ENCODE data around the gene ABCA10. TPM values are rescaled to one million over a fixed set of nuclear protein-coding genes. Genes with fewer than 3 reads are reported as not detected.
A peak's percentile ranks its signal among the peaks of the same experiment; 100 is the strongest.

Gene ABCA10
- total RNA-seq, 3 donors from 2014 or later: 0.13 to 0.41 TPM; not detected in 1

GRCh38 chr17:69239611-69240600, 11.3 kb upstream of the ABCA10 start:
- ATAC-seq (no peak), DNase-seq (no peak)
- Mint-ChIP-seq H3K36me3 (ENCODE audit: insufficient read depth) (peaks cover 19% of the 10 kb centered on the region), H3K4me3 (no peak overlapping the region), H3K27me3 (ENCODE audit: low read depth) (no peaks in the 10 kb centered on the region), H3K4me1 (ENCODE audit: low read depth) (no peaks in the 10 kb centered on the region), H3K9me3 (no peaks in the 10 kb centered on the region)

DNA sequence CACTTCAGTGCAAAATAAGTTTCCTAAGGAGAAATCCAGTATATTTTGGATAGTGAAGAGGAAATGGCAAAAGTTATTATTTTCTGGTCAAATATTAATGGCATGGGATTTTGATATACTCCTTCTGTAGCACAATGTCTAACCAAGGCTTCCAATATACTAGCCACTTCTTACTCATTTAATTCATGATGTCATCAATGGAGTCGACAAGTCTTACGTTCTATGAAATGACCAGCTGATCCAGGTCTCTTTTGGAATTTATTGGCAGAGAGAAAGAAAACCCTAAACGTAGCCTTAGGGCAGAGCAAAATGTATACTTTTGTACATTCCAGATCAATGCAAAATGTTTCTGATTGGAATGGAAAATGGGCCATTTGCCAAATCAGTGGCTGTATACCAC, 8.3 kb upstream of the ABCA10 start:
- Mint-ChIP-seq H3K4me3 (no peak overlapping the region), H3K36me3 (ENCODE audit: insufficient read depth) (peaks cover 19% of the 10 kb centered on the region), H3K4me1 (ENCODE audit: low read depth) (no peaks in the 10 kb centered on the region), H3K9me3 (peaks cover 12% of the 10 kb centered on the region), H3K27me3 (ENCODE audit: low read depth) (no peaks in the 10 kb centered on the region)
- DNase-seq (no peak), ATAC-seq (no peak)

- Mint-ChIP-seq H3K4me1 (ENCODE audit: low read depth) (no peaks in the 10 kb centered on the region), H3K36me3 (ENCODE audit: insufficient read depth) (peaks cover 18% of the 10 kb centered on the region), H3K4me3 (no peak overlapping the region), H3K9me3 (peaks cover 16% of the 10 kb centered on the region), H3K27me3 (ENCODE audit: low read depth) (no peaks in the 10 kb centered on the region)
- DNase-seq: no peak
- ATAC-seq: no peak
Measured at GRCh38 chr17:69236464-69236863, 7.8 kb upstream of the ABCA10 start.

GRCh38 chr17:69235338-69236058, 6.9 kb upstream of the ABCA10 start:
- Mint-ChIP-seq H3K36me3 (ENCODE audit: insufficient read depth) (peaks cover 9% of the 10 kb centered on the region), H3K4me3 (no peak overlapping the region), H3K27me3 (ENCODE audit: low read depth) (no peaks in the 10 kb centered on the region), H3K4me1 (ENCODE audit: low read depth) (no peaks in the 10 kb centered on the region), H3K9me3 (peaks cover 26% of the 10 kb centered on the region)
- DNase-seq: peak; percentile 31
- ATAC-seq: peak; percentile 51 to 67

GRCh38 chr17:69232650-69233049, 4.0 kb upstream of the ABCA10 start:
- Mint-ChIP-seq H3K9me3 (peaks cover 30% of the 10 kb centered on the region), H3K36me3 (ENCODE audit: insufficient read depth) (peaks cover 3% of the 10 kb centered on the region), H3K27me3 (ENCODE audit: low read depth) (no peaks in the 10 kb centered on the region), H3K4me3 (no peak overlapping the region), H3K4me1 (ENCODE audit: low read depth) (no peaks in the 10 kb centered on the region)
- no peak for DNase-seq
- ATAC-seq: no peak

DNA sequence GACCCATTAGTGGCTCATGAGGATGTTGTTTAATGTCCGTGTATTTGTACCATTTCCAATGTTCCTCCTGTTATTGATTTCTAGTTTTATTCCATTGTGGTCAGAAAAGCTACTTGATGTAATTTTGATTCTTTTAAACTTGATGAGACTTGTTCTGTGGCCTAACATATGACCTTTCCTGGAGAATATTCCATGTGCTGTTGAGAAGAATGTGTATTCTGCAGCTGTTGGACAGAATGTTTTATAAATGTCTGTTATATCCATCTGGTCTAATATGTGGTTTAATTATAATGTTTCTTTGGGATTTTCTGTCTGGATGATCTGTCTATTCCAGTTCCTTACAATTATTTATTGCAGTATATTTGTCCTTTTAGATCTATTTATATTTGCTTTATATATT, 2.9 kb upstream of the ABCA10 start:
- Mint-ChIP-seq H3K36me3 (ENCODE audit: insufficient read depth) (peaks cover 3% of the 10 kb centered on the region), H3K4me3 (no peak overlapping the region), H3K9me3 (peaks cover 30% of the 10 kb centered on the region), H3K4me1 (ENCODE audit: low read depth) (no peaks in the 10 kb centered on the region), H3K27me3 (ENCODE audit: low read depth) (no peaks in the 10 kb centered on the region)
- ATAC-seq (no peak), DNase-seq (no peak)

- DNase-seq: no peak
- Mint-ChIP-seq H3K36me3 (ENCODE audit: insufficient read depth) (peaks cover 3% of the 10 kb centered on the region), H3K4me3 (no peak overlapping the region), H3K4me1 (ENCODE audit: low read depth) (no peaks in the 10 kb centered on the region), H3K27me3 (ENCODE audit: low read depth) (no peaks in the 10 kb centered on the region), H3K9me3 (peaks cover 30% of the 10 kb centered on the region)
- ATAC-seq: no peak
Measured at GRCh38 chr17:69230939-69231338, 2.3 kb upstream of the ABCA10 start.

DNA sequence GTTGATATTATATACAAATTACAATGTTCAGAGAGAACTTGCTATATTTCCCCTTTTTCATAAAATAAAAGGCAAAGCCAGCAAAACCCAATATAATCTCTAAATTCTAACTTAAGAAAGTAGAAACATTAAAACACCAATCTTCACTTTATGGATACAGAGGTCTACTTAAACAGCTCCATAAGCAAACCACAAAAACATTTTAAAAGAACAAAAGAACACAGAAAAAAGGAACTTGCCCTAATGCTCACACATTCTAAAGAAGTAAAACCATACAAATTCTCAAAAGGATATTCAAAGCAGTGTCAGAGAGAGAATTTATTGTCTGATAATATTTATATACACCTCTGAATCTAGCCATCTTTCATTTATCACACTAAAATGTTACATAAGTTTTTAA, 606 bp downstream of the ABCA10 start:
- ATAC-seq: no peak
- peaks cover 2% of the 10 kb centered on the region for H3K36me3 Mint-ChIP-seq (ENCODE audit: insufficient read depth)
- no peaks in the 10 kb centered on the region for H3K27me3 Mint-ChIP-seq (ENCODE audit: low read depth)

GRCh38 chr17:69227541-69227940, 1.1 kb downstream of the ABCA10 start:
- H3K36me3 Mint-ChIP-seq (ENCODE audit: insufficient read depth): peaks cover 2% of the 10 kb centered on the region
- peaks cover 6% of the 10 kb centered on the region for H3K4me1 Mint-ChIP-seq (ENCODE audit: low read depth)
- H3K4me3 Mint-ChIP-seq: no peak overlapping the region
- H3K27me3 Mint-ChIP-seq (ENCODE audit: low read depth): no peaks in the 10 kb centered on the region
- DNase-seq (no peak), ATAC-seq (no peak)
- peaks cover 22% of the 10 kb centered on the region for H3K9me3 Mint-ChIP-seq

More for the DNA sequence above, 606 bp downstream of the ABCA10 start:
- H3K4me3 Mint-ChIP-seq: no peak overlapping the region
- peaks cover 27% of the 10 kb centered on the region for H3K9me3 Mint-ChIP-seq
- DNase-seq: no peak
- peaks cover 6% of the 10 kb centered on the region for H3K4me1 Mint-ChIP-seq (ENCODE audit: low read depth)

GRCh38 chr17:69223809-69224208, 4.8 kb downstream of the ABCA10 start:
- Mint-ChIP-seq H3K4me3 (no peak overlapping the region), H3K36me3 (ENCODE audit: insufficient read depth) (peaks cover 15% of the 10 kb centered on the region), H3K27me3 (ENCODE audit: low read depth) (no peaks in the 10 kb centered on the region), H3K4me1 (ENCODE audit: low read depth) (peaks cover 6% of the 10 kb centered on the region), H3K9me3 (no peaks in the 10 kb centered on the region)
- no peak for DNase-seq
- no peak for ATAC-seq

DNA sequence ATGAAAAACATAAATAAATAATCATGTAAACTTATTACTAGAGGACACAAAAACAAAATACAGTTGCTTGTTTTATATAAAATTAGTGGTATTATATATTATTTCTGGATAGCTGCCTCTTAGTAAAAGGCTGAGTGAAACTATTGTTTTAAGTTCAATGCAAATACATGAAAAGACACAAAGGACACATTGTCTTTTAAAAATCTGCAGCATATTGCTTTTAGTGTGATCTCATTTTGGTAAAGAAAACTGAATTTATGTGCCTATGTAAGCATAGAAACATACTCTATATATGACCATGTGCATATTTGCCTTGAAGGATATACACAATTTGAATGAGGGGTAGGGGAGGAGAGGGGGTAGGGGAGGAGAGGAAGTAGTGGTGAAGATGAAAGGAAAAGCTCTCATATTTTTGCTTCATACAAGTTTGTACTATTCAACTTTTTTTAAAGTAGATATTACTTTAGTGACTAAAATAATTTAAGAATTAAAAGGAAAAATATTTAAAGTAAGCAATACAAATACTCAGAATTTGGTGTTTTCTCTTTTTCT, 5.8 kb downstream of the ABCA10 start:
- H3K27me3 Mint-ChIP-seq (ENCODE audit: low read depth): no peaks in the 10 kb centered on the region
- DNase-seq (no peak), ATAC-seq (no peak)
- H3K4me1 Mint-ChIP-seq (ENCODE audit: low read depth): peaks cover 6% of the 10 kb centered on the region
- H3K4me3 Mint-ChIP-seq: no peak overlapping the region
- peaks cover 17% of the 10 kb centered on the region for H3K36me3 Mint-ChIP-seq (ENCODE audit: insufficient read depth)
- no peaks in the 10 kb centered on the region for H3K9me3 Mint-ChIP-seq

DNA sequence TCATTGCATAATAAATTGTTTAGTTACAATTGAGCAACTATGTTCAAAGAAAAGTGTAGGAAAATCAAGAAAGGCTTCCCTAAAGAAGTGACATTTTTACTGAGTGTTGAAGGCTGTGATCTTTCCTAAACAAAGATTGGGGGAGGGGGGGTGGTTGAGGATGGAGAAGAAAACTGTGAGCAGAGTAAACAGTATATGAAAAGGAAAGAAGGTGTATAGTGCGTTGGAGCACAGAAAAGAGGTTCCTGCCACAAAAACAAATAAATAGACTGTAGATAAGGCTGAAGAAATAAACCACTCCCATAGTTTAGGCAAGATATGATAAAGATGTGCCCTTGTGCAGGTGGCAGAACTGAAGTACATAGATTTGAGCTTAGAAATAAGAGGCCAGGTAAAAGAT, 8.5 kb downstream of the ABCA10 start:
- no peak for DNase-seq
- Mint-ChIP-seq H3K36me3 (ENCODE audit: insufficient read depth) (peaks cover 15% of the 10 kb centered on the region), H3K4me1 (ENCODE audit: low read depth) (peaks cover 6% of the 10 kb centered on the region), H3K27me3 (ENCODE audit: low read depth) (no peaks in the 10 kb centered on the region), H3K9me3 (no peaks in the 10 kb centered on the region), H3K4me3 (no peak overlapping the region)
- ATAC-seq: no peak

DNA sequence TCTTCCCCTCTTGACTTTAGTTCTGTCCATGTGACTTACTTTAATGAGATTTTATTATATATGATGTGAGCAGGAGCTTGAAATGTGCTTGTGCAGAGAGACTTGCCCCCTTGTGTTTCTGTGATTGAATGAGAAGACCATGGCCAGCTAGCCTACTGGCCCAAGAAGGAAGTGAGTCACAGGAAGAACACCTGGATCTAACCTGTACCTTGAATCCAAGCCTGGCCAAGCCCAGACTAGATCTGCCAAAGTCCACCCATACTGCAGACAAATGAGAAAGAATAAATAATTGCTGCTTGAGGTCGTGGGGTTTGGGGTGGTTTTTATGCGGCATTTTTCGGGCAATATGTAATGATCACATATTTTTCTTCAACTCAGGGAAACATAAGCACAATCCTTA, 9.6 kb downstream of the ABCA10 start:
- no peaks in the 10 kb centered on the region for H3K9me3 Mint-ChIP-seq
- no peak for ATAC-seq
- H3K27me3 Mint-ChIP-seq (ENCODE audit: low read depth): no peaks in the 10 kb centered on the region
- H3K36me3 Mint-ChIP-seq (ENCODE audit: insufficient read depth): peaks cover 15% of the 10 kb centered on the region
- no peak overlapping the region for H3K4me3 Mint-ChIP-seq
- H3K4me1 Mint-ChIP-seq (ENCODE audit: low read depth): peaks cover 5% of the 10 kb centered on the region
- no peak for DNase-seq

GRCh38 chr17:69213059-69213813, 15.4 kb downstream of the ABCA10 start:
- no peaks in the 10 kb centered on the region for H3K4me1 Mint-ChIP-seq (ENCODE audit: low read depth)
- DNase-seq (no peak), ATAC-seq (no peak)
- H3K9me3 Mint-ChIP-seq: peaks cover 4% of the 10 kb centered on the region
- no peaks in the 10 kb centered on the region for H3K36me3 Mint-ChIP-seq (ENCODE audit: insufficient read depth)
- H3K4me3 Mint-ChIP-seq: no peak overlapping the region
- H3K27me3 Mint-ChIP-seq (ENCODE audit: low read depth): peaks cover 2% of the 10 kb centered on the region

Data from activated T-cell treated with anti-CD3 and anti-CD28 coated beads, Interleukin-2, amount 50 U/mL, for 4 hours (primary cell).